ENCODE measurements around the gene TMC5.

DNA sequence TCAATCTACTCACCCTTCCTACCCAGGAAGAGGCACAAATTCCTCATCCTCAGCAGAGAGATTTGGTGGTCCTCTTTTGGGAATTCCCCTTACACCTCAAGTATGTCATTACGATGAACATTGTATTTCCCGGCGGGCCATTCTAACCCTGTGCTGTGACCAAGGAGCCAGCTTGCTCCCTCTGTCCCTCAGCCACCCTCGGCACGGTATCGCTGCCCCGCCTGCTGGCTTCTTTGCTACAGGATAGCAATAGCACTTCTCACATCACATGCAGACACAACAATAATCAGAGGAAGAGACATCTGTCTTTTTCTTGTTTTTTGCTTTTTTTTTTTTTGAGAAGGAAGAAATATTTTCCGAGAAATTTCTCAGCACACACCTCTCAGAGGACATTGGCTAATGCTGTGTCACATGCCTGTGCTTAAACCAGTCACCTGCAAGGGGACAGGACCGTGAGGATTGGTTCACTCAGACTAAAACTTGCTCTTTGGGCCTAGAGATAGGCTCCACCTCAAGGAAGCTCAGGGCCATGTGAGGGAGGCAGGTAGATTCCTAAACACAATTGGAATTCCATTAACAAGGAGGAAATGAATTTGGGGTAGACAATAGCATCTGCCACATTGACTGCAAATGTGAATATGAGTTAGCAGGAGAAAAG is 41.2 kb downstream of the TMC5 start:
- TF ChIP-seq, protein P1, sequence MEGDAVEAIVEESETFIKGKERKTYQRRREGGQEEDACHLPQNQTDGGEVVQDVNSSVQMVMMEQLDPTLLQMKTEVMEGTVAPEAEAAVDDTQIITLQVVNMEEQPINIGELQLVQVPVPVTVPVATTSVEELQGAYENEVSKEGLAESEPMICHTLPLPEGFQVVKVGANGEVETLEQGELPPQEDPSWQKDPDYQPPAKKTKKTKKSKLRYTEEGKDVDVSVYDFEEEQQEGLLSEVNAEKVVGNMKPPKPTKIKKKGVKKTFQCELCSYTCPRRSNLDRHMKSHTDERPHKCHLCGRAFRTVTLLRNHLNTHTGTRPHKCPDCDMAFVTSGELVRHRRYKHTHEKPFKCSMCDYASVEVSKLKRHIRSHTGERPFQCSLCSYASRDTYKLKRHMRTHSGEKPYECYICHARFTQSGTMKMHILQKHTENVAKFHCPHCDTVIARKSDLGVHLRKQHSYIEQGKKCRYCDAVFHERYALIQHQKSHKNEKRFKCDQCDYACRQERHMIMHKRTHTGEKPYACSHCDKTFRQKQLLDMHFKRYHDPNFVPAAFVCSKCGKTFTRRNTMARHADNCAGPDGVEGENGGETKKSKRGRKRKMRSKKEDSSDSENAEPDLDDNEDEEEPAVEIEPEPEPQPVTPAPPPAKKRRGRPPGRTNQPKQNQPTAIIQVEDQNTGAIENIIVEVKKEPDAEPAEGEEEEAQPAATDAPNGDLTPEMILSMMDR (IDR thresholded peaks at IDR 0.05; ENCODE audit: poor library complexity, severe bottlenecking): no peak
- TF ChIP-seq POLR2AphosphoS5 (IDR thresholded peaks at IDR 0.05) (no peak), EZH2 (IDR thresholded peaks at IDR 0.05; ENCODE audit: borderline replicate concordance, insufficient read depth, low read length, poor library complexity, severe bottlenecking) (no peak), REST (IDR thresholded peaks at IDR 0.05; ENCODE audit: borderline replicate concordance) (no peak), TAF1 (IDR thresholded peaks at IDR 0.05; ENCODE audit: low read depth) (no peak), MXI1 (conservative IDR thresholded peaks at IDR 0.05; ENCODE audit: poor library complexity, severe bottlenecking) (no peak), EP300 (conservative IDR thresholded peaks at IDR 0.05; ENCODE audit: poor library complexity, severe bottlenecking) (no peak), RAD21 (conservative IDR thresholded peaks at IDR 0.05) (no peak)
